NCI-H226 (cell line): Measurements from ENCODE around the gene CNTNAP2.
"Not testable (repeated sequence)": the region's sequence is repeated elsewhere in the genome, so short reads cannot be mapped to it uniquely, and the experiment has no call there.

Source experiments
- DNase-seq: peaks from one replicate; pipeline ENCODE4 v3.0.0-alpha.2; 2015

The CNTNAP2 gene

DNA sequence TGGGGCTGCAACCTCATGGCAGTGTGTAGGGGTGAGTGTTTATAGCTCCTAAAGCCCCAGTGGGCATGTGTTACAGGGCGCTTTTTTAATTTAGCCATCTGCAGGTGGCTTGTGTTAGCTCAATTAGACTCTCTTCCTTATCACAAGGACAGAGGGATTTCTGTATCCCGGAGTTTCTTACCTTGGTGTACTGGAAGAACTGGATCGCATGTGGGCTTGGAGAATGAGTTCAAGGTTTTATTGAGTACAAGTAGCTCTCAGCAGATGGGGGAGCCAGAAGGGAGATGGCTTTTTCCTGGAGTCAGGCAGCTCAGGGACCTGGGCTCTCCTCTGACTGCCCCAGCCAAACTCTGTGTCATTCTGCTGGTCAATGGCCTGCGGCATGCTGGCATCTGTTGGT, 2320.4 kb downstream of the CNTNAP2 start:
- DNase-seq = no peak

- DNase-seq = no peak
These were observed 2325.6 kb downstream of the CNTNAP2 start for GRCh38 chr7:148442141-148442655.

DNA sequence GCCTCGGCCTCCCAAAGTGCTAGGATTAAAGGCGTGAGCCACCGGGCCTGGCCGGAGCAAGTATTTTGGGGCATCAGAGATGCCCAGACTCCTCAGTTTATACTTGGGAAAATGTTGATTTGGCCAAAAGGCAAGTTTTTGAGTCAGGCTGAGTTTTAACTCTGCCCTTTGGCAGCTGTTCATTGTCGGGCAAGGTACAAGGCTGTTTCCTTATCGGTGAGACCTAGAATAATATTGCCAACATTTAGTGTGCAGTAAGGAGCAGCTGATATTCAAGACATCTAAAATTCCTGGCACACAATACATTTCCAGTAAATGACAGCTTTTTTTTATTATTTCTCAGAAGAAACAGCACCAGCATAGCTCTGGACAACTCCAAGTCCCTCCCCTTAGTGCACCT, 2326.3 kb downstream of the CNTNAP2 start:
- DNase-seq = no peak

- no peak for DNase-seq
These were observed 2328.9 kb downstream of the CNTNAP2 start for GRCh38 chr7:148445260-148446044.

- DNase-seq = no peak
These were observed 2330.7 kb downstream of the CNTNAP2 start for GRCh38 chr7:148447221-148447849.

DNA sequence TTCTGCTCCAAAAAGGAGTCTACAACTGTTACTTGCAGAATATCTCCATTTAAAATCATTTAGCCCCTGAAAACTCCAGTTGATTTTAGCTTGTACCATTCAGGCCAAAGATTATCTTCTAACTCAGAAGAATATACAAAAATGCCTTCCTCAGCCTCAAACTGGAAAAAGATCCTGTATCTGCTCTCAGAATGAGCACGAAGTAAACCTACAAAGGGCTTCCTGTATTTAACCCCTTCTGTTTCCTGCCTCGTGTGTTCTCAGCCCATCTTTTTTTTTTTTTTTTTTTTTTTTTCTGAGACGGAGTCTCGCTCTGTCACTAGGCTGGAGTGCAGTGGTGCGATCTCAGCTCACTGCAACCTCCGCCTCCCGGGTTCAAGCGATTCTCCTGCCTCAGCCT, 2334.9 kb downstream of the CNTNAP2 start:
- DNase-seq = not testable (repeated sequence)

GRCh38 chr7:148456351-148456750, 2339.8 kb downstream of the CNTNAP2 start:
- no peak for DNase-seq

GRCh38 chr7:148457310-148457921, 2340.8 kb downstream of the CNTNAP2 start:
- no peak for DNase-seq

DNA sequence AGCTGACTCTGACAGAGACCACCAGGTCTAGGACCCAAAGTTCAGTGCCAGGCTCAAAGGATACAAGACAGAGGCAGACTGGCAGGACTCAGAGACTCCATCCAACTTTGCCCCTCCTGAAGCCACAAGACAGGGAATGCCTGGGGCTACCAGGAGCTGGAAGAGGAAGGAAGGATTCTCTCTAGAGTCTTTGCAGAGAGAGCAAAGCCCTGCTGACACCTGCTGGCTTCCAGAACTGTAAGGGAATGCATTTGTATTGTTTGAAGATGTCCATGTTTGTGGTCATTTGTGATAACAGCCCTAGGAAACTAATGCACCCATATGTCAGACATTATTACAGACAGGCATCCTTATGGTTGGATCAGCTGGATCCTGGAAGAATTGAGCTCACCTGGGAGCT, 2341.7 kb downstream of the CNTNAP2 start:
- no peak for DNase-seq

- no peak for DNase-seq
These were observed 2345.0 kb downstream of the CNTNAP2 start for GRCh38 chr7:148461392-148462179.

DNA sequence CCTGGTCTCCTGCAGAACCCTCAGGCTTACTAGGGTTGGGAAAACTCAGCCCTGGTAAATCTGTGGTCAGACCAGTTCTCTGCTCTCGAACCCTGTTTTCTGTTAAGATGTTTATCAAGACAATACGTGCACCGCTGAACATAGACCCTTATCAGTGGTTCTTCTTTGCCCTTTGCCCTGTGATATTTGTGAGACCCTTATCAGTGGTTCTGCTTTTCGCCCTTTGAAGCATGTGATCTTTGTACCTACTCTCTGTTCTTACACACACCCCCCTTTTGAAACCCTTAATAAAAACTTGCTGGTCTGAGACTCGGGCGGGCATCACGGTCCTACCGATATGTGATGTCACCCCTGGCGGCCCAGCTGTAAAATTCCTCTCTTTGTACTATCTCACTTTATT, 2346.2 kb downstream of the CNTNAP2 start:
- DNase-seq = not testable (repeated sequence)

- no peak for DNase-seq
These were observed 2346.6 kb downstream of the CNTNAP2 start for GRCh38 chr7:148463210-148463609.

GRCh38 chr7:148464947-148465346, 2348.3 kb downstream of the CNTNAP2 start:
- no peak for DNase-seq

- not testable (repeated sequence) for DNase-seq
These were observed 2348.8 kb downstream of the CNTNAP2 start for GRCh38 chr7:148465441-148465840.

GRCh38 chr7:148466120-148466519, 2349.5 kb downstream of the CNTNAP2 start:
- DNase-seq = no peak

GRCh38 chr7:148468700-148469098, 2352.1 kb downstream of the CNTNAP2 start:
- DNase-seq = no peak
